ENCODE data around the gene DLGAP4.
A peak's percentile ranks its signal among the peaks of the same experiment; 100 is the strongest.

DLGAP4 gene

GRCh38 chr20:36275441-36276189 lies 30.5 kb upstream of the DLGAP4 start:
- no peak for DNase-seq

DNA sequence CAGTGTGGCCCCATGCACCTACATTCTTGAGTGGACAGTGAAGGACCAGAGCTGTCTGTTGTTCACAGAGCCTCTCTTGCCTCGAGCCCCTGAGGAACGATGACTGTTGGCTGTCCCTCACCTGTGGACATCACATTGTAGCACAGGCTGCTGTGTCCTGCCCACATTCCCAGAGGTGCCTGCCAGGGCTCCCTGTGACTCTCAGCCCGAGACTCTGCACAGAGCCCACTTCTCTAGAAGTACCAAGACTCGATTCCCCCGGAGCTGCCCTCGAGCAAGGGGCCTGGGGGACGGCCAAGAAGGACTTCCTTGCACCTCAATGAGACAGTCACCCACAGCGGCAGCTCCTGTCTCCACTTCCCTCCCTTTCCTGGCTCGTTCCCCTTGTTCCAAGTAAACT lies 28.6 kb upstream of the DLGAP4 start:
- DNase-seq = no peak

- DNase-seq = no peak
Observed at GRCh38 chr20:36279362-36279761, 26.8 kb upstream of the DLGAP4 start.

GRCh38 chr20:36279776-36280175 lies 26.4 kb upstream of the DLGAP4 start:
- DNase-seq = no peak

DNA sequence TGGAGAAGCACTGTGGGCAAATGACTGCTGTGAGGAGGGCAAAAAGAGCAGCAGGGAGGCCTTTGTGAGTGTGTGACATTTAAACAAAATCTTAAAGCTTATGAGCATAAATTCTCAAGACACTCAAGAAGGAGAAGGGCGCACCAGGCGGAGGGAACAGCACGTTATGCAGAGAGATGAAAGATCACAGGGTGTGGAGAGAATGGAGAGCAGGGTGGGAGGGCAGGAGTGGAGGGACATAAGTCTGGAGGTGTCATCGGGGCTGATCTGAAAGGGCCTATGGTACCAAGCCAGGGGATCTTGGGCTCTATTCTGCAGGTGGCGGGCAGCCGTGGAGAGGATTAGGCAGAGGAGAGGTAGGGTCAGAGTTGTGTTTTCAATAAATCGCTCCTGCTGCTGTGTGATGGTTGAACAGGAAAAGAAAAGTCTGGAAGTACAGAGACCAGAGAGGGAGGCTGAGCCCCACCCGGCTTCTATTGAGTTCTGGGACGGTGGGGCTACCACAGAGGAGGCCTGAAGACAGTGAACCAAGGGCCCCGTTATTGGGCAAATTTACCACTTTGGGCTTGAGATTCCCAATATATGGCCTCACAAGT lies 24.3 kb upstream of the DLGAP4 start:
- no peak for DNase-seq

DNA sequence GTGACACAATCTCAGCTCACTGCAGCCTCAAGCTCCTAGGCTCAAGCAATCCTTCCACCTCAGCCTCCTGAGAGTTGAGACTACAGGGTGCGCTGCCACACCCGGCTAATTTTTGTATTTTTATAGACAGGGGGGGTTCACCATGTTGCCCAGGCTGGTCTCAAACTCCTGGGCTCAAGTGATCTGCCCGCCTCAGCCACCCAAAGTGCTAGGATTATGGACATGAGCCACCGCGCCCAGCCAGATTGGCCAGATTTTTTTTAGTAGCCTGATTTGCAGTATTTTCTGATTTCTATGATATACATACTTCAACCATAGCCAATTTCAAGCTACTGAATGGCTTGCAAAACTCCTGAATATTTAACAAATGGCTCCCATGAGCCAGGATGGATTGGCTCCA lies 21.4 kb upstream of the DLGAP4 start:
- no peak for DNase-seq

DNA sequence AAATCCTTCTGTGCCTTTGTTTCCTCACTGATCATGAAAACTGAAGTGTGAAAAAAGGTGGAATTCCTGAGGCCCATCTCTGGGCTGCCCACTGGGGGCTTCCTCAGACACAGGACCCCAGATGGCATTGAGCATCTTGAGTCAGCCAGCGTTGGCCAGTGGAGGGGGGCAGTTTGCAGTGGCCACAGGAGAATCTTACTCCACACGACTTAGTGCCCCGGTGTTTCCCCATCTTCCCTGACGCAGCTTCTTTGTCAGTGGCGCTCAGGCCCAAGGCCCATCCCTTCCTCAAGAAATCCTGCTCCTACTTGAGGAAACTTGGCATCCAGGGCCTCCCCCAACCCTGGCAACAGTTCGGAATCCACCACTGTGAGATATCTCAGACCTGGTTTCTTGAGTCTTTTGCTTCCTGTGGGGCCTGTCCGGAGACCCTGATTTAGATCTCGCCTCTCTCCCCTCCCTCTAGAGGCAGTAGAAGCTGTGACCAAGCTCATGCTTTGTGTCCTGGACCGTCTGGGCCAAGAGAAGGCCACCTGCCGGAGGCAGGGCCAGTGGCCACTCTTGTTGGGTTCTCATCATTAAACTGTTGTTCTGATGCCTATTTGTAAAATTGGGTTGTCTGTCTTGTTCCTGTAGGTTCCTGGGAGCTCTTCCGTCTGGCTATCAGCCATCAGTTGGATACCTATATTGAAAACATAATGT lies 20.2 kb upstream of the DLGAP4 start:
- no peak for DNase-seq

- no peak for DNase-seq
Observed at GRCh38 chr20:36297656-36298055, 8.5 kb upstream of the DLGAP4 start.

DNA sequence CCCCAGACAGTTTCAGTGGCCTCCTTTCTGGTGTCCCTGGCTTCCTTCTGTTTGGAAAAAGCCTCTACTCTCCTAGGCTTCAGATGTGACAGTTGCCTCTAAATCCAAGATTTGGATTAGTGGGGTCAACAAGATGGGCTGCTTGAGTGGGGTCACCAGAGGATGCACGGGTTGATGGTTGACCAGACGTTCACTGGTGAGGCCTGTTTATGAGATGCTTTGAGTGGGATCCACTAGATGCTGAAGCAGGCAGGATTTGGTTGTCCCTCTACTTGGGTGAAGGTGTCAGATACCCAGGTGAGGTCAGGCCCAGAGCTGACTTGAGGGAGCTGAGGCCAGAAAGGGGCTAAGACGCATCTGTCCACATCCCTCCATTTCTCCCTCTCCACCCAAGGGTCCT lies 8.1 kb upstream of the DLGAP4 start:
- DNase-seq = no peak

GRCh38 chr20:36298795-36299339 lies 7.3 kb upstream of the DLGAP4 start:
- DNase-seq = no peak

DNA sequence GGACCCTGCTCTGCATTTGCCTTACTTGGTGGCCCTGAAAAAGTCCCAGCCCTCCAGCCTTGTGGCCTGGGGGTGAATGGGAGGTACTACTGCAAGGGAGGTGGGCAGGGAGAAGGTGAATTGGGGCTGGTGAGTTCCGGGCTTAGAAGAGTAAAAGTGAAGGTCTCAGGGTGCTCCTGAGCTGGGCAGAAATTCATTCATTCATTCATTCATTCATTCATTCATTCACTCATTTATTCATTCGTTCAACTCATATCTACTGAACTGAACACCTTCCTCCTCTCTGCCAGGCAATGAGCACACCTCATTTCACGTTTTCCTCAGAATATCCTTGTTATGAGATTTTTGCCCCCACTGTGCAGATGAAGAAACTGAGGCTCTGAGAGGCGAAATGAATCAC lies 6.7 kb upstream of the DLGAP4 start:
- DNase-seq = no peak

GRCh38 chr20:36301359-36302119 lies 4.6 kb upstream of the DLGAP4 start:
- no peak for DNase-seq

DNA sequence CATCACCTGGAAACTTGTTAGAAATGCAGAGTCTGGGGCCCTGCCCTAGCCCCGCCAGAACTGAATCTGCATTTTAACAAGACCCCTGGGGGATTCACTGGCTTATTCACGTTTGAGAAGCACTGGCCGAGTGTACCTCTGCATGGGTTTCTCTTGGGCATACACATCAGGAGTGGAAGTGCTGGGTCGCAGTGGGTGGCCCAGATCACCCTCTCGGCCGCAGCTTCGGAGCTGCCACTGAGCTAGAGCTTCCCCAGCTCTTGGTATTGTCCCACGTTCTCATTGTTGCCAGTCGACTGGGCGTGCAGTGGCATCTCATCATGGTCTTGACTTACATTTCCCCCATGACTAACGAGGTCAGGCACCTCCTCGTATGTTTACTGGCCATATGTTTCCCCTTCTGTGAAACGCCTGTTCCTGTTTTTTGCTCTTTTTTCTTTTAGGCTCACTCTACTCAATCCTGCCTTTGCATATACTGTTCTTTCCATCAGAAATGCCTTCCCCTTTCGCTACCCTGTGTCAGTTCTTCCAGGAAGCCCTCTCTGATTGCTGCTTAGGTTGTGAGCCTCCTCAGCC lies 3.0 kb upstream of the DLGAP4 start:
- peak in 1 of 2 donors; percentile 47 for DNase-seq

- DNase-seq = no peak
Observed at GRCh38 chr20:36303831-36304230, 2.3 kb upstream of the DLGAP4 start.

DNA sequence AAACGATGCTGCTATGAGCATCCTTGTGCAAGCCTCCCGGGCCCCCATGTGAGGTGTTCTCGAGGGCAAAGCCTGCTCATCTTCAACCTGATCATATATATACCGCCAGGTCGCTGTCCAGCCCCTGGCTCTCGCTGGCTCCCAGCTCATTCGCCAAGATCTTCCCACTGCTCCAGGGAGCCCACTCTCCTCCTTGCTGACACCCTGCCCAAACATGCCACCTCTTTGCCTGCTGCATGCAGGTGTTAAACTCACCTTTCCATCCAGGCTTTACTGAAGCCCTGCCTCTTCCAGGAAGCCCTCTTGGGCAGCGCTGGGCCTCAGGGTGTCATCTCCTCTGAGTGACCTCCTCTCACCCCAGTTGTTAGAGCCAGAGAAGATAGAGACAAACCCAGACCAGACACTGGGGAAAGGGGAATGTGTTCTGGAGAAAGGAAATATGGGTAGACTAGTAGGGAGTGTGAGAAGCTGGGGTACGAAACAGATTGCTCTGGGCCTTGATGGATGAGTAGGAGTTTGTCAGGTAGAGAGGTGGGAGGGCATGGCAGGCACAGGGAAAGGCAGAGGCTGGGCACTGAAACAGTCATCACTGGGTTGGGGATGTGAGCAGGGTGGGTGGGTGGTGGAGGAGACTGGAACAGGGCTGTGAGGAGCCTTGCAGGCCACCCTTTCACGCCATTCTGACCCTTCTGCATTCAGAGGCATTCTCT lies 1.2 kb upstream of the DLGAP4 start:
- no peak for DNase-seq

DNA sequence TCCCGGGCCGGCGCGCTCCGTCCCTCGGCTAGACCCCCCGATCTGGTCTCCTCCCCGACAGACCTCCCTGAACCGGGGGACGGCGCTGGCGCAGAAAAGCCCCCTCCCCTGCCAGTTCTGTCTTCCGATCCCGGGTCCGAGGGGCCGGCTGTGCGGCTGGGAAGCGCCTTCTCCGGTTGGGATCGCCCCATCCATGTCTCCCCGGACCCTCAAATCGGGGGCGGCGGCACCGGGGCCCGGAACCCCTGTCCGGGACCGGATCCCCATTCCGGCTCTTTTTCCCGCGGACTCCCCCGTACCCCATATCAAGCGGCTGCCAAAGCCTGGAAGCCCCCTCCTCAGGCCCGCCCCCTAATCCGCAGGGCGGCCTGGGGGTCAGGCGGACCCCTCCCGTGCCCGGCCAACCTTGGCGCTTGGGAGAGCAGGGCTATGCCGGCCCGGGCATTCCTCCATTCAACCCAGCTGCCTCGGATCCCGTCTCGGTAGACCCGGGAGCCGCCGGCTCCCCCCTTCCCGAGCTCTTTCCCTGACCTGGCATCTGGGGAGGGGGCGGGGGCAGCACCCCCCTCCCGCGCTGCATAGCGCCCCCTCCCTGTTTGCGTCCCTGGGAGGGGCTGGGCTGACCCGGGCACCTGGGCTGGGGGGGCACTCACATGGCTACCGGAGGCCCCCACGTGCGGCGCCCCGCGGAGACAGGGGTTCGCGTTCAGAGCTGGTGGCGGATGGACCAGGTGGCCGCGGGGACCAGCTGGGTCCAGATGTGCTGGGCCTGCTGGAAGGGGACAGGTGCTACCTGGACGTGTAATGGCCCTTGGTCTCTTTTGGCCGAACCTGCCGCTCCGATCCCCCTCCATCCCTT lies 643 bp downstream of the DLGAP4 start:
- DNase-seq = no peak

- DNase-seq = no peak
Observed at GRCh38 chr20:36307412-36308325, 1.5 kb downstream of the DLGAP4 start.

DNA sequence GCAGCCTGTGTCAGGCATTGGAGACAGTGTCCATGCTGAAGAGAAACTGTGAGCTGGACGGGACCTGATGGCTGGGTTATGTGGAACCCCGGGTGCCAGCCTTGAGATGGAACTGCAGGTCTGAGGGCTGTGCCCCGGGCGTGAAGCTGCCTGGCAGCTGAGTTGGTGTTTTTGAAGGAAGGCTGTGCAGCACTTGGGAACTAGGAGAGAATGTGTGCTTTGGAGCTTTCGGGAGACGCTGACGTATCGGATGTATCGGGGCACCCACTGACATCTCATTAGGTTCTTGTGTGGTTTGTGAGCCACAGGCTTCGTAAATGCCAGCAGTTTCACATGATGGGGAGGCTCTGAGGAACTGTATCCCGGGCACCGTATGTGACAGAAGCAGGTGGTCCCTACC lies 2.2 kb downstream of the DLGAP4 start:
- DNase-seq = no peak

DNA sequence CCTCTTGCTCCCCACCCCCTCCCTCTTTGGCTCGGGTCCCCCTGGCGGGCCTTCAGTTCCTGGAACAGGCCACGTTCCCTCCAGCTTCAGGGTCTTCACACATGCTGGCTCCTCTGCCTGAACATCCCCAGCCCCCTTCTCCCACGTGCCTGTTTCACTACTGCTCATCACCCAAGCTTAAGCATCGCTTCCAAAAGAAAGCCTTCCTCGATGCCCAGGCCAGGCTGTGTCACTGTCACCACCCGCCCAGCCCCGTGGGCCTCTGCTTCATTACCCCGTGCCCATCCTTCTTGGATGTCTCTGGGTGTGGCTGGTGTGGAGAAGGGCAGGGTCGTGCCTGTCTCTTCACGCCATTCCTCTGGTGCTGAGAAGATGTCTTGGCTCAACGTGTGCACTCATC lies 2.8 kb downstream of the DLGAP4 start:
- no peak for DNase-seq

DNA sequence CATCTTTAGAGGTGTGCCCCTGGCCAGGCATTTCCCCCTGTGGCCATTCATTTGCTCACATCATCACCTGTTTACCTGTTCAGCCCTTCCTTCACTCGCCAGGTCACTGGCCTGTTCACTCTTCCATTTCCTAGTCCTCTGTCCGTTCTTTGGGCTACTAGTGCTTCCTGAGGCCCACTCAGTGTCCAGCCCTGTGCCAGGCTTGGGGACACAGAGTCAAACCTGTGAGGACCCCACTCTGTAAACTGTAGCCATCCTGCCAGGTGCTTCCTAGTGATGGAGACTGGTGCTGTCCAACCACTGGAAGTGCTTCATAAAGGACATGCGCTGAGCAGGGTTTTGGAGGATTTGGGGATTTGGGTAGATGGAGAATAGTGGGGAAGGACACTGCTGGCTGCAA lies 3.5 kb downstream of the DLGAP4 start:
- no peak for DNase-seq
